Endothelial cell of umbilical vein (primary cell): ENCODE measurements around the gene CCL1.

Source experiments
- EZH2 ChIP-seq: IDR thresholded peaks from 2 replicates; pipeline ENCODE4 v1.6.1; 2012; ENCODE audit warnings: borderline replicate concordance, low read depth, mild to moderate bottlenecking, moderate library complexity, low read length, inconsistent platforms; ENCODE audit not compliant: severe bottlenecking
- FOS ChIP-seq: IDR thresholded peaks from 2 replicates; pipeline ENCODE4 v1.6.1; 2011; ENCODE audit warnings: mild to moderate bottlenecking, low read length, moderate library complexity, borderline replicate concordance; ENCODE audit not compliant: insufficient read depth
- POLR2A ChIP-seq: IDR thresholded peaks from 2 replicates; pipeline ENCODE4 v1.6.1; 2012; ENCODE audit warnings: low read depth, mild to moderate bottlenecking, control low read depth, low read length
- POLR2AphosphoS5 ChIP-seq: IDR thresholded peaks from 2 replicates; pipeline ENCODE4 v1.6.1; 2012; ENCODE audit warnings: low read depth, mild to moderate bottlenecking, control low read depth, low read length, moderate library complexity; ENCODE audit not compliant: insufficient read depth
- TF ChIP-seq, protein P1 (sequence below), 2 donors: IDR thresholded peaks; 1 replicate in 1 of 2; 2 replicates in 1 of 2; pipeline ENCODE4 v1.5.1; 2011; ENCODE audit warnings: low read length in 2 of 2, mild to moderate bottlenecking in 2 of 2, moderate library complexity in 2 of 2, control low read depth in 1 of 2, inconsistent platforms in 1 of 2, low read depth in 1 of 2; ENCODE audit not compliant: insufficient read depth in 1 of 2; ENCODE audit errors: extremely low read depth in 1 of 2

DNA sequence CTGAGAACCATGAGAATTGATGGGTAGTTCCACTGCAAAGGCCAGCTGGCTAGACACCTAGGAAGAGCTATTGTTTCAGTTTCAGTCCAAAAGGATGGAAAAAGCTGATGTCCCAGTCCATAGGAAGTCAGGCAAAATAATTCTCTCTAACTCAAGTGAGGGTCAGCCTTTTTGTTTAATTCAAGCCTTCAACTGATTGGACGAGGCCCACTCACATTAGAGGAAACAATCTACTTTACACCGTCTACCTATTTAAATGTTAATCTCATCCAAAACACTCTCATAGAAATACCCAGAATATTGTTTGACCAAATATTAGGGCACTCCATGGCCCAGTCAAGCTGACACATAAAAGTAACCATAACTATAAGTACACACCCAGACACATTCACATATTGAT lies 21.1 kb downstream of the CCL1 start:
- TF ChIP-seq, protein P1, sequence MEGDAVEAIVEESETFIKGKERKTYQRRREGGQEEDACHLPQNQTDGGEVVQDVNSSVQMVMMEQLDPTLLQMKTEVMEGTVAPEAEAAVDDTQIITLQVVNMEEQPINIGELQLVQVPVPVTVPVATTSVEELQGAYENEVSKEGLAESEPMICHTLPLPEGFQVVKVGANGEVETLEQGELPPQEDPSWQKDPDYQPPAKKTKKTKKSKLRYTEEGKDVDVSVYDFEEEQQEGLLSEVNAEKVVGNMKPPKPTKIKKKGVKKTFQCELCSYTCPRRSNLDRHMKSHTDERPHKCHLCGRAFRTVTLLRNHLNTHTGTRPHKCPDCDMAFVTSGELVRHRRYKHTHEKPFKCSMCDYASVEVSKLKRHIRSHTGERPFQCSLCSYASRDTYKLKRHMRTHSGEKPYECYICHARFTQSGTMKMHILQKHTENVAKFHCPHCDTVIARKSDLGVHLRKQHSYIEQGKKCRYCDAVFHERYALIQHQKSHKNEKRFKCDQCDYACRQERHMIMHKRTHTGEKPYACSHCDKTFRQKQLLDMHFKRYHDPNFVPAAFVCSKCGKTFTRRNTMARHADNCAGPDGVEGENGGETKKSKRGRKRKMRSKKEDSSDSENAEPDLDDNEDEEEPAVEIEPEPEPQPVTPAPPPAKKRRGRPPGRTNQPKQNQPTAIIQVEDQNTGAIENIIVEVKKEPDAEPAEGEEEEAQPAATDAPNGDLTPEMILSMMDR (IDR thresholded peaks at IDR 0.05; ENCODE audit: extremely low read depth in 1 of 2, insufficient read depth in 1 of 2, low read depth in 1 of 2, low read length in 2 of 2), result no peak
- TF ChIP-seq POLR2AphosphoS5 (no peak), EZH2 (no peak), FOS (no peak), POLR2A (no peak)
